WTC11 (cell line): Measurements from ENCODE around the gene CHML. TPM values are rescaled to one million over a fixed set of nuclear protein-coding genes. Genes with fewer than 3 reads are reported as not detected.

Experiments used
- ATAC-seq: fragments of 200-7000 bp; cut with Tn5 transposase; 2 replicates; pipeline ENCODE4 v1.10.0; 2021; ENCODE audit warnings: mild to moderate bottlenecking, moderate library complexity
- CTCF ChIA-PET: fragments of 300-600 bp; sonication (Branson Sonifier 250); formaldehyde crosslinking; loops from one replicate; lab custom pipeline; 2021; ENCODE audit warnings: antibody characterized with exemption; lab: Charles Lee
- POLR2A ChIA-PET: fragments of 350-600 bp; sonication (Branson Sonifier 250); formaldehyde crosslinking; loops from one replicate; lab custom pipeline; 2021; ENCODE audit warnings: antibody characterized with exemption; lab: Charles Lee
- DNase-seq: peaks from one replicate; pipeline ENCODE4 v3.0.0; 2021; ENCODE audit warnings: low spot score
- H3K27ac Mint-ChIP-seq: 2 replicates; pipeline ENCODE4 v1.8.0; 2021; ENCODE audit warnings: mixed read lengths
- H3K27me3 Mint-ChIP-seq: 2 replicates; pipeline ENCODE4 v1.8.0; 2021; ENCODE audit warnings: low read depth, mild to moderate bottlenecking, moderate library complexity, mixed read lengths
- H3K36me3 Mint-ChIP-seq: 2 replicates; pipeline ENCODE4 v1.8.0; 2021; ENCODE audit warnings: mixed read lengths
- H3K4me1 Mint-ChIP-seq: 2 replicates; pipeline ENCODE4 v1.8.0; 2022; ENCODE audit warnings: mixed read lengths
- H3K4me3 Mint-ChIP-seq: 2 replicates; pipeline ENCODE4 v1.8.0; 2021; ENCODE audit warnings: mild to moderate bottlenecking, moderate library complexity, mixed read lengths
- H3K9me3 Mint-ChIP-seq: 2 replicates; pipeline ENCODE4 v1.8.0; 2021; ENCODE audit warnings: mixed read lengths
- ATF1 ChIP-seq: sonication (generic); formaldehyde crosslinking; IDR thresholded peaks from 2 replicates; pipeline ENCODE4 v1.8.1; 2023; ENCODE audit warnings: mild to moderate bottlenecking, moderate library complexity, missing genetic modification reagents
- FOXK1 ChIP-seq: sonication (generic); formaldehyde crosslinking; IDR thresholded peaks from 2 replicates; pipeline ENCODE4 v1.8.0; 2022; ENCODE audit warnings: mild to moderate bottlenecking, moderate library complexity, missing genetic modification reagents
- MAX ChIP-seq: sonication (generic); formaldehyde crosslinking; IDR thresholded peaks from 2 replicates; pipeline ENCODE4 v1.8.0; 2022; ENCODE audit warnings: mild to moderate bottlenecking, missing genetic modification reagents
- MLX ChIP-seq: sonication (generic); formaldehyde crosslinking; IDR thresholded peaks from 2 replicates; pipeline ENCODE4 v1.8.1; 2023; ENCODE audit warnings: mild to moderate bottlenecking, missing genetic modification reagents, moderate library complexity
- NFATC4 ChIP-seq: fragments of 250-450 bp; sonication (Bioruptor Pico); IDR thresholded peaks from 2 replicates; pipeline ENCODE4 v1.9.0; 2021; ENCODE audit warnings: mild to moderate bottlenecking
- NFYB ChIP-seq: sonication (generic); formaldehyde crosslinking; conservative IDR thresholded peaks from 2 replicates; pipeline ENCODE4 v1.8.0; 2022; ENCODE audit warnings: low read depth, missing genetic modification reagents
- NR1H2 ChIP-seq: sonication (generic); formaldehyde crosslinking; IDR thresholded peaks from 2 replicates; pipeline ENCODE4 v1.9.0; 2021; ENCODE audit warnings: mild to moderate bottlenecking, moderate library complexity, missing genetic modification reagents
- NR2C2 ChIP-seq: sonication (generic); formaldehyde crosslinking; IDR thresholded peaks from 2 replicates; pipeline ENCODE4 v1.8.0; 2022; ENCODE audit warnings: mild to moderate bottlenecking, missing genetic modification reagents
- NR3C1 ChIP-seq: sonication (generic); formaldehyde crosslinking; conservative IDR thresholded peaks from 2 replicates; pipeline ENCODE4 v1.8.1; 2023; ENCODE audit warnings: low read depth, mild to moderate bottlenecking, missing genetic modification reagents
- PREB ChIP-seq: sonication (generic); formaldehyde crosslinking; IDR thresholded peaks from 2 replicates; pipeline ENCODE4 v1.8.1; 2022; ENCODE audit warnings: mild to moderate bottlenecking, missing genetic modification reagents, moderate library complexity, borderline replicate concordance
- PRRX2 ChIP-seq: fragments of 250-450 bp; sonication (Bioruptor Pico); IDR thresholded peaks from 2 replicates; pipeline ENCODE4 v1.8.0; 2021; ENCODE audit warnings: mild to moderate bottlenecking
- TEAD4 ChIP-seq: sonication (generic); formaldehyde crosslinking; IDR thresholded peaks from 2 replicates; pipeline ENCODE4 v1.8.0; 2022; ENCODE audit warnings: mild to moderate bottlenecking, missing genetic modification reagents
- ZNF219 ChIP-seq: sonication (generic); formaldehyde crosslinking; IDR thresholded peaks from 2 replicates; pipeline ENCODE4 v1.8.0; 2023; ENCODE audit warnings: missing genetic modification reagents, mild to moderate bottlenecking, borderline replicate concordance
- ZNF263 ChIP-seq: sonication (generic); formaldehyde crosslinking; IDR thresholded peaks from 2 replicates; pipeline ENCODE4 v1.8.1; 2022; ENCODE audit warnings: low read depth, mild to moderate bottlenecking, moderate library complexity, missing genetic modification reagents
- ZNF281 ChIP-seq: sonication (generic); formaldehyde crosslinking; IDR thresholded peaks from 2 replicates; pipeline ENCODE4 v1.8.0; 2023; ENCODE audit warnings: mild to moderate bottlenecking, missing genetic modification reagents
- total RNA-seq: library from RNA; stranded (reverse); gene quantifications from 3 replicates; pipeline ENCODE4 v1.2.3, GENCODE V29; 2021

CHML gene
- total RNA-seq, 1 experiment from 2014 or later: 53.5 TPM

GRCh38 chr1:241614572-241614971 is 25.6 kb downstream of the CHML start:
- H3K27me3 Mint-ChIP-seq: no peaks in the 10 kb centered on the region
- CTCF ChIA-PET: interaction anchor here (2.3 kb wide), 1 partner anchor 10 kb away, joined by 6 read pairs; no protein-coding TSS in a partner anchor
- TF ChIP-seq MLX (CRISPR knock-in tag) (no peak), ATF1 (CRISPR knock-in tag) (no peak), NR1H2 (CRISPR knock-in tag) (no peak)
- H3K4me3 Mint-ChIP-seq: no peak overlapping the region
- DNase-seq (no peak), ATAC-seq (no peak)
- no peak overlapping the region for H3K27ac Mint-ChIP-seq
- no peaks in the 10 kb centered on the region for H3K9me3 Mint-ChIP-seq
- no peaks in the 10 kb centered on the region for H3K4me1 Mint-ChIP-seq
- POLR2A ChIA-PET: no interaction called here
- H3K36me3 Mint-ChIP-seq: no peaks in the 10 kb centered on the region

GRCh38 chr1:241614144-241614543 is 26.0 kb downstream of the CHML start:
- Mint-ChIP-seq H3K4me3 (no peak overlapping the region), H3K4me1 (no peaks in the 10 kb centered on the region), H3K9me3 (no peaks in the 10 kb centered on the region), H3K36me3 (no peaks in the 10 kb centered on the region), H3K27ac (no peak overlapping the region), H3K27me3 (no peaks in the 10 kb centered on the region)
- CTCF ChIA-PET: interaction anchor here (2.3 kb wide), 1 partner anchor 9 kb away, joined by 6 read pairs; no protein-coding TSS in a partner anchor
- TF ChIP-seq ZNF219 (CRISPR knock-in tag) (no peak), ZNF281 (no peak), PRRX2 (CRISPR knock-in tag) (no peak)
- POLR2A ChIA-PET: no interaction called here
- ATAC-seq (no peak), DNase-seq (no peak)

- Mint-ChIP-seq H3K36me3 (no peaks in the 10 kb centered on the region), H3K4me1 (no peaks in the 10 kb centered on the region), H3K27ac (no peak overlapping the region), H3K27me3 (no peaks in the 10 kb centered on the region), H3K4me3 (no peak overlapping the region), H3K9me3 (no peaks in the 10 kb centered on the region)
- ATAC-seq (no peak), DNase-seq (no peak)
- POLR2A ChIA-PET: no interaction called here
- CTCF ChIA-PET: no interaction called here
- no peak for TF ChIP-seq NR2C2 (CRISPR knock-in tag)
- TF ChIP-seq ZNF263 (CRISPR knock-in tag): no peak
- no peak for TF ChIP-seq FOXK1 (CRISPR knock-in tag)
- TF ChIP-seq TEAD4 (CRISPR knock-in tag): no peak
- no peak for TF ChIP-seq NR3C1
- TF ChIP-seq NFATC4: no peak
- TF ChIP-seq NFYB (CRISPR knock-in tag): no peak
- no peak for TF ChIP-seq PREB (CRISPR knock-in tag)
- no peak for TF ChIP-seq MAX (CRISPR knock-in tag)
- no peak for TF ChIP-seq MLX (CRISPR knock-in tag)
These were observed 27.4 kb downstream of the CHML start for GRCh38 chr1:241612533-241613477.
